Placental pericyte (primary cell): ENCODE results near the gene TBX2. TPM values are rescaled to one million over a fixed set of nuclear protein-coding genes. Genes with fewer than 3 reads are reported as not detected.

Source experiments
- total RNA-seq: library from RNA; depleted of rRNA; stranded (reverse); fragments of >200 nt; gene quantifications from 2 replicates; pipeline ENCODE4 v1.2.3, GENCODE V29; 2012

Gene TBX2
- 42.5 and 102 TPM in 2 replicates for total RNA-seq

GRCh38 chr17:61399131-61400065 lies at the start of gene TBX2:
TBX2 (plus strand) TSS chr17:61399843; CDS start chr17:61400177, 334 bp downstream.

GRCh38 chr17:61452301-61453290 lies 53.0 kb downstream of the TBX2 start, which contains the start of gene TBX4:
TBX4 (plus strand) TSS chr17:61452422; CDS start chr17:61456491, 4,069 bp downstream.

Other genes starting within 250 kb of the TBX2 start
- not detected in 2 replicates for gene TBX4, start 52.6 kb downstream of the TBX2 start, total RNA-seq
- gene NACA2, start 191.4 kb downstream of the TBX2 start, total RNA-seq, result not detected in 2 replicates